Neuronal stem cell (in vitro differentiated cells): Measurements from ENCODE around the gene C2CD3.

Experiments
- DNase-seq: peaks from one replicate; pipeline ENCODE4 v3.0.0-alpha.2; 2013; ENCODE audit warnings: low spot score
- H2AFZ ChIP-seq: one replicate; pipeline ENCODE4 v1.6.1; 2013; ENCODE audit warnings: mild to moderate bottlenecking, low read length, inconsistent platforms
- H2AK5ac ChIP-seq: 2 replicates; pipeline ENCODE4 v1.6.1; 2013; ENCODE audit warnings: low read depth, mild to moderate bottlenecking, inconsistent platforms, low read length, moderate library complexity, mixed read lengths
- H2BK120ac ChIP-seq: 2 replicates; pipeline ENCODE4 v1.6.1; 2013; ENCODE audit warnings: low read depth, mild to moderate bottlenecking, inconsistent platforms, low read length, moderate library complexity, mixed read lengths
- H2BK12ac ChIP-seq: one replicate; pipeline ENCODE4 v1.6.1; 2013; ENCODE audit warnings: low read length, inconsistent platforms
- H2BK15ac ChIP-seq: 2 replicates; pipeline ENCODE4 v1.6.1; 2013; ENCODE audit warnings: mild to moderate bottlenecking, low read length, inconsistent platforms, mixed read lengths
- H2BK5ac ChIP-seq: one replicate; pipeline ENCODE4 v1.6.1; 2013; ENCODE audit warnings: inconsistent platforms, mild to moderate bottlenecking, low read length, moderate library complexity
- H3K14ac ChIP-seq: one replicate; pipeline ENCODE4 v1.6.1; 2013; ENCODE audit warnings: low read length, inconsistent platforms
- H3K18ac ChIP-seq: 2 replicates; pipeline ENCODE4 v1.6.1; 2013; ENCODE audit warnings: low read length, inconsistent platforms
- H3K23ac ChIP-seq: 2 replicates; pipeline ENCODE4 v1.6.1; 2013; ENCODE audit warnings: low read depth, mild to moderate bottlenecking, mixed read lengths, low read length, inconsistent platforms; ENCODE audit not compliant: poor library complexity
- H3K27ac ChIP-seq: replicated peaks from 3 replicates; pipeline ENCODE4 v1.5.1; 2013; ENCODE audit warnings: low read length, inconsistent platforms
- H3K27me3 ChIP-seq, 3 experiments: 2 replicates each; pipeline ENCODE4 v1.6.1; 2013; ENCODE audit warnings: low read length in 3 of 3, mild to moderate bottlenecking in 2 of 3, inconsistent platforms in 1 of 3, low read depth in 1 of 3, mixed read lengths in 1 of 3, moderate library complexity in 1 of 3; ENCODE audit not compliant: control insufficient read depth in 3 of 3, insufficient read depth in 3 of 3
- H3K36me3 ChIP-seq, 2 donors: replicated peaks in 1 of 2; 2 replicates each; pipeline ENCODE4 v1.6.1; 2013; ENCODE audit warnings: low read length in 2 of 2; ENCODE audit not compliant: control insufficient read depth in 2 of 2, insufficient read depth in 2 of 2
- H3K4ac ChIP-seq: 2 replicates; pipeline ENCODE4 v1.6.1; 2013; ENCODE audit warnings: inconsistent platforms, mild to moderate bottlenecking, low read length, moderate library complexity
- H3K4me1 ChIP-seq, 2 donors: 1 replicate in 1 of 2; 2 replicates in 1 of 2; pipeline ENCODE4 v1.6.1; 2013; ENCODE audit warnings: low read length in 2 of 2, low read depth in 1 of 2; ENCODE audit not compliant: control insufficient read depth in 2 of 2, insufficient read depth in 1 of 2
- H3K4me2 ChIP-seq: one replicate; pipeline ENCODE4 v1.6.1; 2013; ENCODE audit warnings: mild to moderate bottlenecking, low read length, inconsistent platforms; ENCODE audit not compliant: insufficient read depth, poor library complexity, severe bottlenecking
- H3K4me3 ChIP-seq, 2 donors: 2 replicates each; pipeline ENCODE4 v1.5.1; 2013; ENCODE audit warnings: low read length in 2 of 2, mild to moderate bottlenecking in 2 of 2, inconsistent platforms in 1 of 2, moderate library complexity in 1 of 2
- H3K79me1 ChIP-seq: one replicate; pipeline ENCODE4 v1.6.1; 2013; ENCODE audit warnings: low read depth, mild to moderate bottlenecking, inconsistent platforms, low read length, moderate library complexity
- H3K9ac ChIP-seq: one replicate; pipeline ENCODE4 v1.6.1; 2013; ENCODE audit warnings: mild to moderate bottlenecking, low read depth, low read length, inconsistent platforms; ENCODE audit not compliant: poor library complexity
- H3K9me3 ChIP-seq, 2 donors: replicated peaks in 1 of 2; 2 replicates each; pipeline versions ENCODE3 to v1.6.1; 2013; ENCODE audit warnings: low read length in 2 of 2, mild to moderate bottlenecking in 2 of 2, inconsistent platforms in 1 of 2, low read depth in 1 of 2, mixed read lengths in 1 of 2, moderate library complexity in 1 of 2; ENCODE audit not compliant: control insufficient read depth in 2 of 2, insufficient read depth in 1 of 2
- H4K8ac ChIP-seq: one replicate; pipeline ENCODE4 v1.6.1; 2013; ENCODE audit warnings: low read depth, mild to moderate bottlenecking, inconsistent platforms, low read length, moderate library complexity
- H4K91ac ChIP-seq: one replicate; pipeline ENCODE4 v1.6.1; 2013; ENCODE audit warnings: low read length, low read depth, mild to moderate bottlenecking, inconsistent platforms; ENCODE audit not compliant: poor library complexity
- WGBS, 2 donors: extraction: QIAGEN DNeasy Blood & Tissue Kit; methylation state at CpG; one replicate each; pipeline ENCODE4 v1.1.7; 2013; ENCODE audit warnings: missing lambda C conversion rate in 2 of 2, mixed read lengths in 1 of 2; ENCODE audit not compliant: insufficient read length in 2 of 2, insufficient replicate concordance in 1 of 2; ENCODE audit errors: extremely low coverage in 2 of 2; 5-methylcytosine and 5-hydroxymethylcytosine counted together

C2CD3 gene

DNA sequence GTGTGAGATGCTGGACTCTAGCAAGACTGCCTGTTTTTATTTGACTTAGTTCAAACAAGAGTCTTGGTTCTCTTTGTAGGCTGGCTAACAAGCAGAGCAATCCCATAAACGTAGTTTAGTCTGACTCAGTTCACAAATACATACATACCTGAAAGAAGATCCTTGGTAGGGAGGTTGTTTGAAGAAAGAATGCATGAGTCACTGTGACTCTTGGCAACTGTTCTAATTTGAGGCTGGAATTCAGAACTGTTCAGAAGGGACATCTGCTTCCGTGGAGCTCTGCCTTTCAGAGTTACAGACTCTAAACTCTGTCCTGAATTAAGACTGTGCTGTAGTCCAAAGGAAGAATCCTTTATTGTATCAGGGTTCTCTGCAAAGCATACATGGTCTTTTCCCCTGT is 32.2 kb downstream of the C2CD3 start:
- H3K4me1 ChIP-seq, result peaks cover 3 to 17% of the 10 kb centered on the region in 2 donors
- H3K9ac ChIP-seq, result no peak overlapping the region
- H2BK5ac ChIP-seq, result no peak overlapping the region
- no peak overlapping the region for H3K4me2 ChIP-seq
- no peak overlapping the region for H4K91ac ChIP-seq
- H3K27me3 ChIP-seq, result no peaks in the 10 kb centered on the region
- DNase-seq, result peak; percentile 6
- H3K4me3 ChIP-seq, result no peak overlapping the region
- no peaks in the 10 kb centered on the region for H3K9me3 ChIP-seq
- no peak overlapping the region for H3K14ac ChIP-seq
- peak overlapping the region; percentile 29 for H3K27ac ChIP-seq
- peaks cover 0 to 57% of the 10 kb centered on the region in 2 donors for H3K36me3 ChIP-seq
- WGBS, 2 donors, result no CpG with 5 or more reads among the region's 2 CpGs
- H3K18ac ChIP-seq, result no peak overlapping the region
- H3K4ac ChIP-seq, result no peak overlapping the region
- no peaks in the 10 kb centered on the region for H3K79me1 ChIP-seq
- H2BK12ac ChIP-seq, result no peak overlapping the region
- no peak overlapping the region for H2BK120ac ChIP-seq
- no peak overlapping the region for H4K8ac ChIP-seq
- no peak overlapping the region for H2AK5ac ChIP-seq
- no peak overlapping the region for H3K23ac ChIP-seq
- H2AFZ ChIP-seq, result no peak overlapping the region
- H2BK15ac ChIP-seq, result no peak overlapping the region

GRCh38 chr11:74138021-74138420 is 32.8 kb downstream of the C2CD3 start:
- H2BK12ac ChIP-seq, result no peak overlapping the region
- H2BK120ac ChIP-seq, result no peak overlapping the region
- no peak overlapping the region for H2AFZ ChIP-seq
- H2BK5ac ChIP-seq, result no peak overlapping the region
- no peak for DNase-seq
- H3K9me3 ChIP-seq, result no peaks in the 10 kb centered on the region
- H2AK5ac ChIP-seq, result no peak overlapping the region
- no peak overlapping the region for H3K14ac ChIP-seq
- H3K36me3 ChIP-seq, result peaks cover 0 to 62% of the 10 kb centered on the region in 2 donors
- no peaks in the 10 kb centered on the region for H3K27me3 ChIP-seq
- no peak overlapping the region for H2BK15ac ChIP-seq
- H3K79me1 ChIP-seq, result no peaks in the 10 kb centered on the region
- no peak overlapping the region for H3K4me2 ChIP-seq
- H4K91ac ChIP-seq, result no peak overlapping the region
- no peak overlapping the region for H3K23ac ChIP-seq
- no peak overlapping the region for H3K18ac ChIP-seq
- no peak overlapping the region for H3K4ac ChIP-seq
- peak overlapping the region; percentile 29 for H3K27ac ChIP-seq
- peaks cover 3 to 17% of the 10 kb centered on the region in 2 donors for H3K4me1 ChIP-seq
- no peak overlapping the region for H3K9ac ChIP-seq
- no peak overlapping the region for H3K4me3 ChIP-seq
- no CpG with 5 or more reads among the region's 2 CpGs for WGBS, 2 donors
- no peak overlapping the region for H4K8ac ChIP-seq

DNA sequence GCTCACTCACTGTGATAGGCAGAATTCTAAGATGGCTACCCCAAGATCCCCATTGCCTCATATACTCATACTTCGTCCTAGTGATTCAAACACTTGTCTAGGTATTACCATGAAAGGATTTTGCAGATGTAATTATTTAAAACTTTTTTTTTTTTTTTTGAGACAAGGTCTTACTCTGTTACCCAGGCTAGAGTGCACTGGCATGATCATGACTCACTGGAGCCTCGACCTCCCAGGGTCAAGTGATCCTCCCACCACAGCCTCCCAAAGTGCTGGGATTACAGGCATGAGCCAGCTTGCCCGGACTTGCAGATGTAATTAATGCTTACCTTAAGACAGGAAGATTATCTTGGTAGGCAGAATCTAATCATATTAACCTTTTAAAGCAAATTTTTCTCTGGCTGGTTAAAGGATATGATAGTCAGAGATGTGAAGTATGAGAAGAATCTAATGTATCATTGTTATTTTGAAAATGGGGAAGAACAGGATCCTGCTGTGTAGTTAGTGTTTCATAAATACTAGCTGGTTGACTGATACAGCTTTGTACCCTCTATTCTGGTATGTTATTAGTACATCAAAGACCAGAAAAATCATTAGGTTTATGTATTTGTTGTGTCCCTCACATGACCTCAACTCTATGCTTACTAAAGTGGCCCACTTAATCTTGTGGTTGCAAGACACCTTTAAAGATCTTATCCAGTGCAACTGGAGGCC is 35.5 kb downstream of the C2CD3 start:
- no peak overlapping the region for H3K4me3 ChIP-seq
- WGBS, 2 donors, result no CpG with 5 or more reads among the region's 3 CpGs
- no peak overlapping the region for H3K4ac ChIP-seq
- H2BK5ac ChIP-seq, result no peak overlapping the region
- H2AFZ ChIP-seq, result no peak overlapping the region
- H3K14ac ChIP-seq, result no peak overlapping the region
- H3K36me3 ChIP-seq, result peaks cover 7 to 89% of the 10 kb centered on the region in 2 donors
- H3K27ac ChIP-seq, result no peak overlapping the region
- H2AK5ac ChIP-seq, result no peak overlapping the region
- no peak overlapping the region for H2BK12ac ChIP-seq
- H3K23ac ChIP-seq, result no peak overlapping the region
- peaks cover 0 to 14% of the 10 kb centered on the region in 2 donors for H3K4me1 ChIP-seq
- no peak overlapping the region for H3K18ac ChIP-seq
- H3K27me3 ChIP-seq, result no peaks in the 10 kb centered on the region
- H4K91ac ChIP-seq, result no peak overlapping the region
- peaks cover 0 to 7% of the 10 kb centered on the region in 2 donors for H3K9me3 ChIP-seq
- no peak for DNase-seq
- H2BK120ac ChIP-seq, result no peak overlapping the region
- no peak overlapping the region for H4K8ac ChIP-seq
- H2BK15ac ChIP-seq, result no peak overlapping the region
- H3K4me2 ChIP-seq, result no peak overlapping the region
- no peaks in the 10 kb centered on the region for H3K79me1 ChIP-seq
- no peak overlapping the region for H3K9ac ChIP-seq

DNA sequence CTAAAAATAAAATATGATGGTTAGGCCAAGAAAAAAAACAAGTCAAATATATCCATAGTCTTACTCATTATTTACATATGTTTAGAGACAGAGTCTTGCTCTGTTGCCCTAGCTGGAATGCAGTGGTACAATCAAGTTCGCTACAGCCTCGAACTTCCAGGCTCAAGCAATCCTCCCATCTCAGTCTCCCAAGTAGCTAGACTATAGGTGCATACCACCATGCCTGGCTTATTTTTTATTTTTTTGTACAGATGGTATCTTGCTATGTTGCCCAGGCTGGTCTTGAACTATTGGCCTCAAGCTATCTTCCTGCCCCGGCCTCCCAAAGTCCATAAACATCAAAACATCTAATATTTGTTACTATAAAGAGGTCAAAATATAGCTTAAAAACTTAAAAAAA is 36.1 kb downstream of the C2CD3 start:
- H3K4ac ChIP-seq, result no peak overlapping the region
- H3K9me3 ChIP-seq, result peaks cover 0 to 10% of the 10 kb centered on the region in 2 donors
- no peak overlapping the region for H3K23ac ChIP-seq
- no peaks in the 10 kb centered on the region for H3K79me1 ChIP-seq
- no peak overlapping the region for H2BK120ac ChIP-seq
- H2AK5ac ChIP-seq, result no peak overlapping the region
- WGBS, 2 donors, result no CpG with 5 or more reads among the region's 3 CpGs
- no peak for DNase-seq
- no peak overlapping the region for H4K8ac ChIP-seq
- H3K36me3 ChIP-seq, result peaks cover 9 to 92% of the 10 kb centered on the region in 2 donors
- H3K4me3 ChIP-seq, result no peak overlapping the region
- H2BK5ac ChIP-seq, result no peak overlapping the region
- no peak overlapping the region for H3K14ac ChIP-seq
- no peak overlapping the region for H3K27ac ChIP-seq
- no peak overlapping the region for H3K18ac ChIP-seq
- H3K4me1 ChIP-seq, result peaks cover 0 to 14% of the 10 kb centered on the region in 2 donors
- no peak overlapping the region for H3K4me2 ChIP-seq
- no peak overlapping the region for H2BK15ac ChIP-seq
- no peak overlapping the region for H2BK12ac ChIP-seq
- H3K27me3 ChIP-seq, result no peaks in the 10 kb centered on the region
- H4K91ac ChIP-seq, result no peak overlapping the region
- no peak overlapping the region for H3K9ac ChIP-seq
- no peak overlapping the region for H2AFZ ChIP-seq
